Esophagus muscularis mucosa (tissue), 4 donors: ENCODE results near the gene PSMG1. TPM values are rescaled to one million over a fixed set of nuclear protein-coding genes. Genes with fewer than 3 reads are reported as not detected.

Source experiments
- DNase-seq: peaks from one replicate; pipeline ENCODE4 v3.0.0-alpha.2; 2017; ENCODE audit errors: extremely low spot score
- H3K27ac ChIP-seq, 4 donors: fragments of 200-600 bp; sonication (generic); replicated peaks in 1 of 4; 1 replicate in 3 of 4; 2 replicates in 1 of 4; pipeline ENCODE4 v1.5.1; 2016 to 2019; ENCODE audit warnings: mild to moderate bottlenecking in 1 of 4
- H3K27me3 ChIP-seq, 4 donors: fragments of 200-600 bp; sonication (generic); one replicate each; pipeline versions ENCODE4 v1.5.1 to v1.6.0; 2016 to 2019
- H3K36me3 ChIP-seq, 4 donors: fragments of 200-600 bp; sonication (generic); one replicate each; pipeline ENCODE4 v1.5.1; 2016 to 2019
- H3K4me1 ChIP-seq, 4 donors: fragments of 200-600 bp; sonication (generic); one replicate each; pipeline ENCODE4 v1.5.1; 2016 to 2019
- H3K4me3 ChIP-seq, 4 donors: fragments of 200-600 bp; sonication (generic); 1 replicate in 2 of 4; 2 replicates in 2 of 4; pipeline ENCODE4 v1.5.1; 2016 to 2019; ENCODE audit warnings: mild to moderate bottlenecking in 4 of 4, moderate library complexity in 1 of 4
- H3K9me3 ChIP-seq, 4 donors: fragments of 200-600 bp; sonication (generic); 1 replicate in 3 of 4; 2 replicates in 1 of 4; pipeline ENCODE4 v1.5.1; 2016 to 2019
- CTCF ChIP-seq, 3 experiments: fragments of 200-600 bp in 2 of 3; fragments of 450-650 bp in 1 of 3; sonication (generic) in 2 of 3; IDR thresholded peaks; one replicate each; pipeline ENCODE4 v1.5.1; 2017 to 2019; ENCODE audit warnings: antibody characterized with exemption in 3 of 3, mild to moderate bottlenecking in 2 of 3, moderate library complexity in 1 of 3
- EP300 ChIP-seq: sonication (generic); formaldehyde crosslinking; IDR thresholded peaks from one replicate; pipeline ENCODE4 v1.6.1; 2017; ENCODE audit warnings: antibody characterized with exemption
- POLR2A ChIP-seq: fragments of 450-650 bp; IDR thresholded peaks from one replicate; pipeline ENCODE4 v1.6.1; 2017; ENCODE audit warnings: antibody characterized with exemption, moderate library complexity, mild to moderate bottlenecking, low read depth
- POLR2AphosphoS5 ChIP-seq, 2 donors: sonication (generic); formaldehyde crosslinking; IDR thresholded peaks; one replicate each; pipeline ENCODE4 v1.6.1; 2017; ENCODE audit warnings: antibody characterized with exemption in 2 of 2
- WGBS: methylation state at CpG from one replicate; pipeline ENCODE4 v1.1.5; 2018; 5-methylcytosine and 5-hydroxymethylcytosine counted together
- intact Hi-C: fragments of 100-400 bp; cut with DNase I; formaldehyde crosslinking; loops from one replicate; pipeline ENCODE4 v1.15.1; 2023
- total RNA-seq, 4 donors: library from RNA; depleted of rRNA; stranded (reverse); fragments of >200 nt; gene quantifications; one replicate each; pipeline versions ENCODE4 v1.1.0 to v1.2.1, GENCODE V29; 2016

PSMG1 gene
- total RNA-seq, 4 donors from 2014 or later = 23.5 to 32.8 (median 25.1) TPM

GRCh38 chr21:39173716-39174680 is 9.3 kb downstream of the PSMG1 start:
- peaks cover 10 to 55% (median 30%) of the 10 kb centered on the region in 4 donors for H3K36me3 ChIP-seq
- 82% methylated on average over 3 of the region's 3 CpGs for WGBS
- no peaks in the 10 kb centered on the region for H3K9me3 ChIP-seq
- H3K27ac ChIP-seq = no peak overlapping the region
- H3K27me3 ChIP-seq = no peaks in the 10 kb centered on the region
- TF ChIP-seq POLR2A (no peak), CTCF (IDR thresholded peaks at IDR 0.05) (no peak), EP300 (no peak), POLR2AphosphoS5 (IDR thresholded peaks at IDR 0.05) (no peak)
- no peaks in the 10 kb centered on the region for H3K4me1 ChIP-seq
- intact Hi-C loops = no loop called here
- DNase-seq = no peak
- no peak overlapping the region for H3K4me3 ChIP-seq

GRCh38 chr21:39169906-39170305 is 13.3 kb downstream of the PSMG1 start:
- H3K4me1 ChIP-seq = no peaks in the 10 kb centered on the region
- TF ChIP-seq POLR2A = no peak
- WGBS = 98% methylated on average over 5 of the region's 5 CpGs

GRCh38 chr21:39168800-39169199 is 14.5 kb downstream of the PSMG1 start:
- intact Hi-C loops = no loop called here
- Histone ChIP-seq H3K27ac (no peak overlapping the region), H3K36me3 (peaks cover under 1 to 40% (median 20%) of the 10 kb centered on the region in 4 donors), H3K4me3 (no peak overlapping the region), H3K9me3 (peaks cover 0 to 14% (median 10%) of the 10 kb centered on the region in 4 donors), H3K4me1 (no peaks in the 10 kb centered on the region), H3K27me3 (peaks cover 0 to 7% (median 0%) of the 10 kb centered on the region in 4 donors)
- TF ChIP-seq POLR2A (no peak), EP300 (no peak), POLR2AphosphoS5 (IDR thresholded peaks at IDR 0.05) (no peak), CTCF (IDR thresholded peaks at IDR 0.05) (no peak)
- 97% methylated on average over 2 of the region's 2 CpGs for WGBS
- DNase-seq = no peak

More at GRCh38 chr21:39169906-39170305, 13.3 kb downstream of the PSMG1 start:
- DNase-seq = no peak
- no peak overlapping the region for H3K4me3 ChIP-seq
- H3K36me3 ChIP-seq = peaks cover 10 to 46% (median 25%) of the 10 kb centered on the region in 4 donors
- intact Hi-C loops = no loop called here
- H3K27ac ChIP-seq = no peak overlapping the region
- no peaks in the 10 kb centered on the region for H3K27me3 ChIP-seq
- H3K9me3 ChIP-seq = peaks cover 0 to 3% (median under 1%) of the 10 kb centered on the region in 4 donors

GRCh38 chr21:39164523-39164922 is 18.7 kb downstream of the PSMG1 start:
- intact Hi-C loops = no loop called here
- peaks cover 0 to 4% (median 1%) of the 10 kb centered on the region in 4 donors for H3K36me3 ChIP-seq
- no peak for DNase-seq
- no peak overlapping the region for H3K27ac ChIP-seq
- 96% methylated on average over 2 of the region's 2 CpGs for WGBS
- peaks cover 0 to 14% (median 10%) of the 10 kb centered on the region in 4 donors for H3K9me3 ChIP-seq
- TF ChIP-seq CTCF (IDR thresholded peaks at IDR 0.05) (no peak), EP300 (no peak), POLR2AphosphoS5 (IDR thresholded peaks at IDR 0.05) (no peak), POLR2A (no peak)
- no peak overlapping the region for H3K4me3 ChIP-seq
- H3K4me1 ChIP-seq = no peaks in the 10 kb centered on the region
- H3K27me3 ChIP-seq = peaks cover 0 to 7% (median 0%) of the 10 kb centered on the region in 4 donors

- Histone ChIP-seq H3K27ac (no peak overlapping the region), H3K27me3 (peaks cover 0 to 7% (median 0%) of the 10 kb centered on the region in 4 donors), H3K36me3 (no peaks in the 10 kb centered on the region), H3K4me1 (no peaks in the 10 kb centered on the region), H3K9me3 (peaks cover 0 to 14% (median 10%) of the 10 kb centered on the region in 4 donors), H3K4me3 (no peak overlapping the region)
- 73% methylated on average over 3 of the region's 3 CpGs for WGBS
- DNase-seq = no peak
- TF ChIP-seq POLR2AphosphoS5 (IDR thresholded peaks at IDR 0.05) (no peak), EP300 (no peak), POLR2A (no peak), CTCF (IDR thresholded peaks at IDR 0.05) (no peak)
- intact Hi-C loops = no loop called here
These were observed 22.2 kb downstream of the PSMG1 start for GRCh38 chr21:39161064-39161463.
